GM10266 (cell line): ENCODE results near the gene C19orf25.

ENCODE experiments used
- DNase-seq: peaks from one replicate; pipeline ENCODE4 v3.0.0; 2012; ENCODE audit errors: extremely low spot score
- CTCF ChIP-seq: IDR thresholded peaks from 2 replicates; pipeline ENCODE4 v1.5.1; 2012; ENCODE audit warnings: mild to moderate bottlenecking, low read depth; ENCODE audit not compliant: control insufficient read depth, insufficient read depth; ENCODE audit errors: missing control alignments

The C19orf25 gene

GRCh38 chr19:1424192-1424955, 54.6 kb downstream of the C19orf25 start:
- no peak for TF ChIP-seq CTCF
- no peak for DNase-seq

GRCh38 chr19:1423436-1424191, 55.4 kb downstream of the C19orf25 start:
- TF ChIP-seq CTCF, result no peak
- no peak for DNase-seq
